ENCODE measurements around the gene CRHR2.

Gene CRHR2

DNA sequence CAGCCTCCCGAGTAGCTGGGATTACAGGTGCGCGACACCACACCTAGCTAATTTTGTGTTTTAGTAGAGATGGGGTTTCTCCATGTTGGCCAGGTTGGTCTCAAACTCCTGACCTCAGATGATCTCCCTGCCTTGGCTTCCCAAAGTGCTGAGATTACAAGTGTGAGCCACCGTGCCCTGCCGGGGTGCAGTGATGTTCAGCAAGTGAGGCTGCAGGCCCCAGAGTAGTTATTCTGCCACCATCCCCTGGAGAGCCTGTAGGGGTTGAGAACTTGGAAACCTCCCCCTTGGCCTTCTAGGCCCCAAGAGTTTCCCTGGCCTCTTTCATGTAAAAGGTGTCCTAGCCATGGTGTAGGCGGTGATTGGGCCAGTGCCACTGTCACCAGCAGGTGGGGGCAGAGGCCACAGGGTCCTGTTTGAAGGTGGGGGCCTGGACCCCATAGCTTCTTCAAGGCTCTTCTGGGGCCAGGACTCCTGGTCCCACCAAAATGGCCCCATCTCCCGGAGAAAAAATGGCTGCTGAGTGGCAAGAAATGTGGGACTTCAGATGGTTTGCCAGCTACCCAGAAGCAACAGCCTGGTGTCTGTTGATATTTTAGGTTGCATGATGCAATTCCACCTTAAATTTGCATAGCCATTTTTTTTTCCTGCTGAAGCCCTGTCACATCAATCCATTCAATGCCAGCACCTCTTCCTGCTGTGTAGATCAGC is 44.2 kb upstream of the CRHR2 start:
- no peak for TF ChIP-seq POLR2AphosphoS5 (IDR thresholded peaks at IDR 0.05; ENCODE audit: low read depth)
- TF ChIP-seq GABPA (IDR thresholded peaks at IDR 0.05; ENCODE audit: low read depth): no peak
- TF ChIP-seq, protein P1, sequence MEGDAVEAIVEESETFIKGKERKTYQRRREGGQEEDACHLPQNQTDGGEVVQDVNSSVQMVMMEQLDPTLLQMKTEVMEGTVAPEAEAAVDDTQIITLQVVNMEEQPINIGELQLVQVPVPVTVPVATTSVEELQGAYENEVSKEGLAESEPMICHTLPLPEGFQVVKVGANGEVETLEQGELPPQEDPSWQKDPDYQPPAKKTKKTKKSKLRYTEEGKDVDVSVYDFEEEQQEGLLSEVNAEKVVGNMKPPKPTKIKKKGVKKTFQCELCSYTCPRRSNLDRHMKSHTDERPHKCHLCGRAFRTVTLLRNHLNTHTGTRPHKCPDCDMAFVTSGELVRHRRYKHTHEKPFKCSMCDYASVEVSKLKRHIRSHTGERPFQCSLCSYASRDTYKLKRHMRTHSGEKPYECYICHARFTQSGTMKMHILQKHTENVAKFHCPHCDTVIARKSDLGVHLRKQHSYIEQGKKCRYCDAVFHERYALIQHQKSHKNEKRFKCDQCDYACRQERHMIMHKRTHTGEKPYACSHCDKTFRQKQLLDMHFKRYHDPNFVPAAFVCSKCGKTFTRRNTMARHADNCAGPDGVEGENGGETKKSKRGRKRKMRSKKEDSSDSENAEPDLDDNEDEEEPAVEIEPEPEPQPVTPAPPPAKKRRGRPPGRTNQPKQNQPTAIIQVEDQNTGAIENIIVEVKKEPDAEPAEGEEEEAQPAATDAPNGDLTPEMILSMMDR (IDR thresholded peaks at IDR 0.05; ENCODE audit: insufficient read depth, low read length): no peak
- TF ChIP-seq, protein P2, sequence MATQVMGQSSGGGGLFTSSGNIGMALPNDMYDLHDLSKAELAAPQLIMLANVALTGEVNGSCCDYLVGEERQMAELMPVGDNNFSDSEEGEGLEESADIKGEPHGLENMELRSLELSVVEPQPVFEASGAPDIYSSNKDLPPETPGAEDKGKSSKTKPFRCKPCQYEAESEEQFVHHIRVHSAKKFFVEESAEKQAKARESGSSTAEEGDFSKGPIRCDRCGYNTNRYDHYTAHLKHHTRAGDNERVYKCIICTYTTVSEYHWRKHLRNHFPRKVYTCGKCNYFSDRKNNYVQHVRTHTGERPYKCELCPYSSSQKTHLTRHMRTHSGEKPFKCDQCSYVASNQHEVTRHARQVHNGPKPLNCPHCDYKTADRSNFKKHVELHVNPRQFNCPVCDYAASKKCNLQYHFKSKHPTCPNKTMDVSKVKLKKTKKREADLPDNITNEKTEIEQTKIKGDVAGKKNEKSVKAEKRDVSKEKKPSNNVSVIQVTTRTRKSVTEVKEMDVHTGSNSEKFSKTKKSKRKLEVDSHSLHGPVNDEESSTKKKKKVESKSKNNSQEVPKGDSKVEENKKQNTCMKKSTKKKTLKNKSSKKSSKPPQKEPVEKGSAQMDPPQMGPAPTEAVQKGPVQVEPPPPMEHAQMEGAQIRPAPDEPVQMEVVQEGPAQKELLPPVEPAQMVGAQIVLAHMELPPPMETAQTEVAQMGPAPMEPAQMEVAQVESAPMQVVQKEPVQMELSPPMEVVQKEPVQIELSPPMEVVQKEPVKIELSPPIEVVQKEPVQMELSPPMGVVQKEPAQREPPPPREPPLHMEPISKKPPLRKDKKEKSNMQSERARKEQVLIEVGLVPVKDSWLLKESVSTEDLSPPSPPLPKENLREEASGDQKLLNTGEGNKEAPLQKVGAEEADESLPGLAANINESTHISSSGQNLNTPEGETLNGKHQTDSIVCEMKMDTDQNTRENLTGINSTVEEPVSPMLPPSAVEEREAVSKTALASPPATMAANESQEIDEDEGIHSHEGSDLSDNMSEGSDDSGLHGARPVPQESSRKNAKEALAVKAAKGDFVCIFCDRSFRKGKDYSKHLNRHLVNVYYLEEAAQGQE (IDR thresholded peaks at IDR 0.05; ENCODE audit: insufficient replicate concordance, low read depth): no peak
- no peak for TF ChIP-seq SPI1 (IDR thresholded peaks at IDR 0.05; ENCODE audit: borderline replicate concordance, low read depth)
- Histone ChIP-seq H3K27ac (replicated peaks) (peak overlapping the region; percentile 39), H3K27me3 (ENCODE audit: insufficient read depth, poor library complexity, severe bottlenecking) (no peaks in the 10 kb centered on the region), H3K4me3 (replicated peaks; ENCODE audit: insufficient read depth, low read length) (no peak overlapping the region)
- DNase-seq (ENCODE audit: low read depth in 1 of 2, low spot score in 1 of 2): no peak

DNA sequence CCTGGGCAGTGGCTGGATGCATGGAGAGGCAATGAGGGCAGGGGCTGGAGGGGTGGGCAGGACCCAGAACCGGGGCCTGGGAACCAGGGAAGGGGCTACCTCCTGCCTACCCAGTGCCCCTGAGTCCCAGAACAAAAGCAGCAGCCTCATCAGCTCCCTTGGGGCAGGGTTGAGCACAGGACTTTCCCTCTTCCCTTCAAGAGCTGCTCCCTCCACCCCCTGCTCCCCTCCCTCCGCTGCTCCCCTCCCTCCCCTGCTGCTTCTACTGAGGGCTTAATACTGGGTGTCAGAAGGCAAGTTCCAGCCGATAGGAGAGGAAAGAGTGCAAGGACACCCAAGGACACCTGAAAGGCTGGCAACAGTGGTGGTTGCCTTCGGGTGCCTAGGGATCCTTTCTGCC is 41.5 kb upstream of the CRHR2 start:
- Histone ChIP-seq H3K27ac (replicated peaks) (no peak overlapping the region), H3K4me3 (replicated peaks; ENCODE audit: insufficient read depth, low read length) (no peak overlapping the region), H3K27me3 (ENCODE audit: insufficient read depth, poor library complexity, severe bottlenecking) (no peaks in the 10 kb centered on the region)
- DNase-seq (ENCODE audit: low read depth in 1 of 2, low spot score in 1 of 2): no peak
- TF ChIP-seq POLR2AphosphoS5 (IDR thresholded peaks at IDR 0.05; ENCODE audit: low read depth) (no peak), SPI1 (IDR thresholded peaks at IDR 0.05; ENCODE audit: borderline replicate concordance, low read depth) (no peak), GABPA (IDR thresholded peaks at IDR 0.05; ENCODE audit: low read depth) (no peak)
- TF ChIP-seq, protein P2 (IDR thresholded peaks at IDR 0.05; ENCODE audit: insufficient replicate concordance, low read depth): no peak
- TF ChIP-seq, protein P1 (IDR thresholded peaks at IDR 0.05; ENCODE audit: insufficient read depth, low read length): no peak

DNA sequence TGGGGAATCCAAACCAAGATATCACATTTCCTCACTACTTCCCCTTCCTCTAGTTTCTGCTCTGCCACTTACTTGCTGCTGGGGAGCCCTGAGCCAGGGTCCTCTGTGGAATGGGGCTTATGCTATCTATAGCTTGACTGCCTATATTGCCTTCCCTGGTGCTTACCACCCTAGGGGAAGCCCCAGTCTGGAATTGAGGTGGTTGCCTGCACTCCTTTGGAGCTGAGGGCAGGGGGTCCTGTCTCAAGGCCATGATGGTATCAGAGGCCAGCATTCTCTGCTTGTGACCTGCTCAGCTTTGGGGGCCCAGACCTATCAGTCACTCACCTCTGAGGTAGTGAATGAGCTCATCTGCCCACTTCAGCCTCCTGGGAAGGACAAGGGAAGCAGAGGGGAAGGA is 40.4 kb upstream of the CRHR2 start:
- no peaks in the 10 kb centered on the region for H3K27me3 ChIP-seq (ENCODE audit: insufficient read depth, poor library complexity, severe bottlenecking)
- no peak overlapping the region for H3K27ac ChIP-seq (replicated peaks)
- TF ChIP-seq POLR2AphosphoS5 (IDR thresholded peaks at IDR 0.05; ENCODE audit: low read depth): no peak
- TF ChIP-seq, protein P2 (IDR thresholded peaks at IDR 0.05; ENCODE audit: insufficient replicate concordance, low read depth): no peak
- TF ChIP-seq, protein P1 (IDR thresholded peaks at IDR 0.05; ENCODE audit: insufficient read depth, low read length): no peak
- TF ChIP-seq SPI1 (IDR thresholded peaks at IDR 0.05; ENCODE audit: borderline replicate concordance, low read depth): no peak
- no peak for TF ChIP-seq GABPA (IDR thresholded peaks at IDR 0.05; ENCODE audit: low read depth)
- DNase-seq (ENCODE audit: low read depth in 1 of 2, low spot score in 1 of 2): no peak
- no peak overlapping the region for H3K4me3 ChIP-seq (replicated peaks; ENCODE audit: insufficient read depth, low read length)

All from HL-60 (cell line).